GM21515 (cell line): Measurements from ENCODE around the gene CDH12.
A peak's percentile ranks its signal among the peaks of the same experiment; 100 is the strongest.
"Not testable (repeated sequence)": the region's sequence is repeated elsewhere in the genome, so short reads cannot be mapped to it uniquely, and the experiment has no call there.

Experiments used
- ATAC-seq: cut with Tn5 transposase; IDR thresholded peaks from one replicate; pipeline ENCODE4 v1.9.1; 2021; ENCODE audit not compliant: unreplicated experiment

Gene CDH12

GRCh38 chr5:22662391-22662790, 190.8 kb downstream of the CDH12 start:
- no peak for ATAC-seq

GRCh38 chr5:22651355-22651754, 201.8 kb downstream of the CDH12 start:
- no peak for ATAC-seq

- ATAC-seq: no peak
Observed at GRCh38 chr5:22650511-22650910, 202.6 kb downstream of the CDH12 start.

GRCh38 chr5:22649074-22649473, 204.1 kb downstream of the CDH12 start:
- no peak for ATAC-seq

GRCh38 chr5:22644859-22645258, 208.3 kb downstream of the CDH12 start:
- ATAC-seq: no peak

GRCh38 chr5:22643356-22643755, 209.8 kb downstream of the CDH12 start:
- ATAC-seq: no peak

- no peak for ATAC-seq
Observed at GRCh38 chr5:22631683-22632082, 221.5 kb downstream of the CDH12 start.

- no peak for ATAC-seq
Observed at GRCh38 chr5:22627029-22627428, 226.1 kb downstream of the CDH12 start.

- ATAC-seq: no peak
Observed at GRCh38 chr5:22625451-22625850, 227.7 kb downstream of the CDH12 start.

- no peak for ATAC-seq
Observed at GRCh38 chr5:22621084-22621483, 232.1 kb downstream of the CDH12 start.

- no peak for ATAC-seq
Observed at GRCh38 chr5:22615964-22616363, 237.2 kb downstream of the CDH12 start.

GRCh38 chr5:22614486-22615094, 238.6 kb downstream of the CDH12 start:
- ATAC-seq: no peak

- no peak for ATAC-seq
Observed at GRCh38 chr5:22612928-22613327, 240.2 kb downstream of the CDH12 start.

GRCh38 chr5:22611327-22611726, 241.8 kb downstream of the CDH12 start:
- ATAC-seq: no peak

- not testable (repeated sequence) for ATAC-seq
Observed at GRCh38 chr5:22607498-22607897, 245.6 kb downstream of the CDH12 start.

GRCh38 chr5:22605473-22605872, 247.7 kb downstream of the CDH12 start:
- no peak for ATAC-seq

- no peak for ATAC-seq
Observed at GRCh38 chr5:22604711-22605110, 248.4 kb downstream of the CDH12 start.

- no peak for ATAC-seq
Observed at GRCh38 chr5:22598796-22599195, 254.3 kb downstream of the CDH12 start.

GRCh38 chr5:22596404-22596970, 256.7 kb downstream of the CDH12 start:
- no peak for ATAC-seq

GRCh38 chr5:22594491-22594890, 258.7 kb downstream of the CDH12 start:
- no peak for ATAC-seq

GRCh38 chr5:22593592-22593991, 259.6 kb downstream of the CDH12 start:
- peak; percentile 84 for ATAC-seq

- peak; percentile 57 for ATAC-seq
Observed at GRCh38 chr5:22591461-22591860, 261.7 kb downstream of the CDH12 start.

GRCh38 chr5:22590677-22591268, 262.4 kb downstream of the CDH12 start:
- ATAC-seq: no peak
